Small intestine (tissue), 7 donors: ENCODE results near the gene CCR7. TPM values are rescaled to one million over a fixed set of nuclear protein-coding genes. Genes with fewer than 3 reads are reported as not detected.
"Not testable (repeated sequence)": the region's sequence is repeated elsewhere in the genome, so short reads cannot be mapped to it uniquely, and the experiment has no call there.

ENCODE experiments used
- DNase-seq, 2 donors: peaks; one replicate each; pipeline versions ENCODE4 v3.0.0 to v3.0.0-alpha.2; 2013
- FAIRE-seq: peaks from 2 replicates; lab custom pipeline; 2012; peaks lifted over from hg19 to GRCh38; lab: Jason Lieb, UNC
- H3K27ac ChIP-seq, 3 donors: one replicate each; pipeline ENCODE4 v1.5.1; 2013; ENCODE audit warnings: low read length in 2 of 3, mild to moderate bottlenecking in 2 of 3, control low read depth in 1 of 3, inconsistent platforms in 1 of 3, low read depth in 1 of 3, moderate library complexity in 1 of 3
- H3K27me3 ChIP-seq, 3 donors: one replicate each; pipeline ENCODE4 v1.6.1; 2013; ENCODE audit warnings: low read length in 3 of 3, inconsistent platforms in 1 of 3; ENCODE audit not compliant: control insufficient read depth in 3 of 3, insufficient read depth in 3 of 3
- H3K36me3 ChIP-seq, 3 donors: one replicate each; pipeline ENCODE4 v1.6.1; 2013; ENCODE audit warnings: low read length in 3 of 3, inconsistent platforms in 1 of 3, low read depth in 1 of 3, mild to moderate bottlenecking in 1 of 3, moderate library complexity in 1 of 3; ENCODE audit not compliant: control insufficient read depth in 3 of 3, insufficient read depth in 2 of 3
- H3K4me1 ChIP-seq, 3 donors: one replicate each; pipeline ENCODE4 v1.6.1; 2013; ENCODE audit warnings: low read length in 2 of 3, inconsistent platforms in 1 of 3, low read depth in 1 of 3, mild to moderate bottlenecking in 1 of 3, moderate library complexity in 1 of 3; ENCODE audit not compliant: control insufficient read depth in 3 of 3, insufficient read depth in 2 of 3
- H3K4me3 ChIP-seq, 3 donors: one replicate each; pipeline ENCODE4 v1.5.1; 2013; ENCODE audit warnings: low read length in 3 of 3, control low read depth in 1 of 3, inconsistent platforms in 1 of 3, low read depth in 1 of 3, mild to moderate bottlenecking in 1 of 3, moderate library complexity in 1 of 3
- H3K9me3 ChIP-seq, 2 donors: one replicate each; pipeline ENCODE4 v1.6.1; 2013; ENCODE audit warnings: low read depth in 1 of 2, low read length in 1 of 2; ENCODE audit not compliant: control insufficient read depth in 2 of 2, insufficient read depth in 1 of 2
- WGBS, 3 donors: extraction: QIAGEN DNeasy Blood & Tissue Kit; methylation state at CpG; one replicate each; pipeline ENCODE4 v1.1.7; 2013; 5-methylcytosine and 5-hydroxymethylcytosine counted together
- polyA plus RNA-seq, 4 donors: library from polyadenylated mRNA; stranded (reverse) in 3 of 4; unstranded in 1 of 4; fragments of 200-250 nt in 3 of 4; fragments of 120-200 nt in 1 of 4; gene quantifications; one replicate each; pipeline versions ENCODE4 v1.2.1 to v1.2.3, GENCODE V29; 2013
- donor health status: healthy with polysubstance abuse.
- donor health status: control.
- donor health status: control.
- donor health status: Bipolar disorder and iron deficiency.
- donor health status: healthy.

Gene CCR7
- polyA plus RNA-seq, 4 donors: 0.92 to 1.7 TPM; not detected in 2

DNA sequence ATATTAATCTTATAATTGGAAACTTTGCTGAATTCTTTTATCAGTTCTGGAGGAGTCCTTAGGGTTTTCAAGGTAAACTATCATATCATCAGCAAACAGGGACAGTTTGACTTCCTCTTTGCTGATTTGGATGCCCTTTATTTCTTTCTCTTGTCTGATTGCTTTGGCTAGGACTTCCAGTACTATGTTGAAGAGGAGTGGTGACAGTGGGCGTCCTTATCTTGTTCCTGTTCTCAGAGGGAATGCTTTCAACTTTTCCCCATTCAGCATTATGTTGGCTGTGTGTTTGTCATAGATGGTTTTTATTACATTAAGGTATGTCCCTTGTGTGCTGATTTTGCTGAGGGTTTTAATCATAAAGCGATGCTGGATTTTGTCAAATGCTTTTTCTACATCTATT, 19.7 kb upstream of the CCR7 start:
- FAIRE-seq, H3K27me3 ChIP-seq, H3K4me3 ChIP-seq, H3K4me1 ChIP-seq, DNase-seq, H3K36me3 ChIP-seq, H3K27ac ChIP-seq, H3K9me3 ChIP-seq: not testable (repeated sequence)
- WGBS, 3 donors: 65 to 85% (median 80%) methylated on average over 2 of the region's 2 CpGs

DNA sequence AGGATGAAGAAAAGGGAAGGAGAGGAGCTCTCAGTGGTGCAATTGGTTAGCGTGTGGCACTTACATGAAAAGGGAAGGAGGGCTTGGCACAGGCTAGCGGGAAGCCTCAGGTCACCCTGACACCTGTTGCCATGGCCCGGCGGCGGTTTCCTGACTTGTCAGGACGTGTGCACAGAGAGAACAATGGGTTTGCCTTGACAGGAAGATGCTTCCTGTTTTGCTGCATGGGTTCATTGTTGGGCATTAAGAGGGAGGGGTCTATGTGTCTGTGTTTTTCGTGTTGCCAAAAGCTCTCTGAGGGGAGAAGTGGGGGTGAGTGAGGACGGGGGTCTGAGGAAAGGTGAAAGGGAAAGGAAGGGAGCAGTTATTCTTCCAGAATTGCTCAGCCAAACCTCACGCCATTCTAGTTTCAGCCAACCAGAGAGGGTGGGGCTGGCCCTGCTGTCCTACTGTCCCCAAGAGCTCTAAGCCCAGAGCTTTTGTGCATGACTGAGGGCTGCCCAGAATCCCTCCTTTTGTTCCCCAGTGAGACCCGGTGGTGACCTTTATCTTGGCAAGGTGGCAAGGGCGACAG, 17.1 kb upstream of the CCR7 start:
- WGBS, 3 donors: 31 to 37% (median 33%) methylated on average over 11 of the region's 11 CpGs
- FAIRE-seq: no peak

DNA sequence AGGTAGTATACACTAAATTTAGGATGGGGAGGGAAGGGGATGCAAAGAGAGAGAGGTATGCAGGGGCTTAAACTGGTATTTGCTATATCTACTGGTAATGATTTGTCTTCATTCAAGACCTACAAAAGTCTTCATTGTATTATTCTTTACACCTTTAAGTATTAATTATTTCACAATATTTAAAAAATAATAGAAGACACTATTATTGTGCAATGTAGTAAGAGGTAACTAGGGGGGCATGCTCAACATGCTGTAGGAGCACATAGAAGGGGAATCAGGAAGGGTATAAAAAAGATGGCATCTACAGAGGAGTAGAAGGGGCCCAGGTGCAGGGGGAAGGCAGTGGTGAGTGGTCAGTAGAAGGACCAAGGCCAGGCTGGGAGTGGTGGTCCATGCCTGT, 14.9 kb upstream of the CCR7 start:
- no peak for FAIRE-seq

More for the DNA sequence above, 17.1 kb upstream of the CCR7 start:
- peaks cover 0 to 1% (median 0%) of the 10 kb centered on the region in 3 donors for H3K27me3 ChIP-seq
- H3K27ac ChIP-seq: peak overlapping the region in 1 of 3 donors; percentile 59
- no peaks in the 10 kb centered on the region for H3K36me3 ChIP-seq
- H3K4me1 ChIP-seq: no peaks in the 10 kb centered on the region
- H3K9me3 ChIP-seq: no peaks in the 10 kb centered on the region
- DNase-seq: peak in 1 of 2 donors; percentile 37
- no peak overlapping the region for H3K4me3 ChIP-seq

DNA sequence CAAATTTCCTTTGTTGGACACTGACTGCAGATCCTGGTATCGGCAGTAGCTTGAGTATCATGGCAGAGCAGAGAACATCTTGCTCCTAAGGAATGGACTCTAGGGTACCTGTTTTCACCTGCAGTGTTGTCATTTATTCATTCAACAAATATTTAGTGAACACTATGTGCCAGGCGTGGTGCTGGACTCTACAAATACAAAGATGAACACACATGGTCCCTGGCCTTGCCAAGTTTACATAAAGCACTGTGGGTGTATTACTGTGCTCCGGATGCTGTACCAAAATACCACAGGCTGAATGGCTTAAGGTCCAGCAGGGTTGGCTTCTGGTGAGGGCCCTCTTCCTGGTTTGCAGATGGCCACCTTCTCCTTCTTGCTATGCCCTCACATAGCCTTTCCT, 14.2 kb upstream of the CCR7 start:
- no peaks in the 10 kb centered on the region for H3K4me1 ChIP-seq
- no peak overlapping the region for H3K4me3 ChIP-seq
- FAIRE-seq (no peak), DNase-seq (no peak)
- H3K27me3 ChIP-seq: peaks cover 0 to 2% (median 0%) of the 10 kb centered on the region in 3 donors
- no peaks in the 10 kb centered on the region for H3K36me3 ChIP-seq
- H3K27ac ChIP-seq: no peak overlapping the region
- no peaks in the 10 kb centered on the region for H3K9me3 ChIP-seq
- WGBS, 3 donors: 88 to 96% (median 90%) methylated on average over 3 of the region's 3 CpGs

More for the DNA sequence above, 14.9 kb upstream of the CCR7 start:
- peaks cover 0 to 2% (median 0%) of the 10 kb centered on the region in 3 donors for H3K27me3 ChIP-seq
- H3K4me1 ChIP-seq: no peaks in the 10 kb centered on the region
- no peaks in the 10 kb centered on the region for H3K36me3 ChIP-seq
- no peaks in the 10 kb centered on the region for H3K9me3 ChIP-seq
- no peak for DNase-seq
- H3K4me3 ChIP-seq: no peak overlapping the region
- H3K27ac ChIP-seq: no peak overlapping the region

DNA sequence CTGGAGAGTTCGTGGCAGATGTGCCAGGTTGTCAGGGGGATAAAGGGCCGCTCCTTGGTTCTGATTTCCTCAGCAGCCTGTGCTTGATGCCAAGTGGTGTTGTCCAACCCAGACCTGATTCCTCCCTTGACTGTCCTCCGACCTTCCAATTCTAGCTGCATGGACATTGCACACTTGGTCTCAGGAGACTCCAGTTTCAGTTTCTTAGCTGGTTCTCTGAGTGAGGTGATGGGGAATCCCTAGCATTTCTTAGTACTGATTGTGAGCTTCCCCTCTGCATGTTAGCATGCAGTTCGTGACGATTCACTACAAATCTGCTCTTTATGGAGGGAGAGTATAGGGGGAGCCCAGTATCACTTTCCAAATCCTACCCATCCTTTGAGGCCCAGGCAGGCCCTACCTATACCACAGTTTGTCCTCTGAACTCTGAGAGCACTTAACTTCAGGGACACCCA, 12.4 kb upstream of the CCR7 start:
- Histone ChIP-seq H3K36me3 (no peaks in the 10 kb centered on the region), H3K4me3 (no peak overlapping the region), H3K9me3 (peaks cover 0 to 2% of the 10 kb centered on the region in 2 donors), H3K27ac (no peak overlapping the region), H3K27me3 (peaks cover 0 to 2% (median 0%) of the 10 kb centered on the region in 3 donors), H3K4me1 (no peaks in the 10 kb centered on the region)
- 75 to 82% (median 76%) methylated on average over 5 of the region's 5 CpGs for WGBS, 3 donors
- no peak for DNase-seq
- FAIRE-seq: no peak

DNA sequence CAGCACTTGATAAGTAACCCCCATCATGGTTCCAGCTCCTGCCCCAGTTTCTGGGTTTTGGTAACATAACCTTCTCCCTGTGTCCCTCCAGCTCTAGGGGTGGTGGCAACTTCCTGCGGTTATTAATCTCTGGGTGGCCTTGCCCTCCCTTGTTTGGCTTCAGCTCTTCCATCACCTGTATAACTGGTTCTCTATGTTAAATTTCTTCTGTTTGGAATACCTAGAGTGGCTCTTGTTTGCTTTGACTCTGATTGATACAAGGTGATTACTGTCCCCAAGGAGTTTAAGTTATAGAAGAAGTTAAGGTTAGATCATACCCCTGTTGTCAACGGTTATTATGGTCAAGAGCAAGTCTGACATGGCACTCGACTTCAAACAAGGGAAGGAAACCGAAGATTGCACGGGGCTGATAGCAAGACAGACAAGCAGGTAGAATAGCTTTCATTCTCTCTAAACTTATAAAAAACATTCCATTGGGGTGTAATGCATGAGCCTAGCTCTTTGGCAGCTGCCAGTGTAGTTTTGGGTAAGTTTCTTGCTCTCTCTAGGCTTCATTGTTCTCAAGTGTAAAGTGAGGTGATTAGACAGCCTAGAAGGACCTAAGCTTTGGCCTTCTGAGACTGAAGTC, 11.0 kb upstream of the CCR7 start:
- DNase-seq (no peak), FAIRE-seq (no peak)
- Histone ChIP-seq H3K27ac (no peak overlapping the region), H3K27me3 (peaks cover 0 to 2% (median 0%) of the 10 kb centered on the region in 3 donors), H3K4me3 (no peak overlapping the region), H3K9me3 (peaks cover 0 to 2% of the 10 kb centered on the region in 2 donors), H3K36me3 (no peaks in the 10 kb centered on the region), H3K4me1 (no peaks in the 10 kb centered on the region)
- 58 to 68% (median 58%) methylated on average over 5 of the region's 5 CpGs for WGBS, 3 donors

DNA sequence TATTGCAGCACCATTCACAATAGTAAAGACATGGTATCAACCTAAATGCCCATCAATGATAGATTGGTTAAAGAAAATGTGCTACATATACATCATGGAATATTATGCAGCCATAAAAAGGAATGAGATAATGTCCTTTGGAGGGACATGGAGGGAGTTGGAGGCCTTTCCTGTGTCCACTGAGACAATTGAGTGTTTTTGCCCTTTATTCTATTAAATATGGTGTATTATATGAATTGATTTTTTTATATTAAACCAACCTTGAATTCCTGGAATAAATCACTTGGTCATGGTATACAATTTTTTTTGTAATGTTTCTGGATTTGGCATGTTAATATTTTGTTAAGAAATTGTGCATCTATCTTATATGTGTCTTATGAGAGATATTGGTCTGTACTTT, 9.0 kb upstream of the CCR7 start:
- H3K36me3 ChIP-seq: no peaks in the 10 kb centered on the region
- H3K9me3 ChIP-seq: peaks cover 0 to 2% of the 10 kb centered on the region in 2 donors
- H3K4me3 ChIP-seq: no peak overlapping the region
- no peak overlapping the region for H3K27ac ChIP-seq
- peaks cover 0 to 5% (median 0%) of the 10 kb centered on the region in 3 donors for H3K27me3 ChIP-seq
- DNase-seq (no peak), FAIRE-seq (no peak)
- H3K4me1 ChIP-seq: no peaks in the 10 kb centered on the region

DNA sequence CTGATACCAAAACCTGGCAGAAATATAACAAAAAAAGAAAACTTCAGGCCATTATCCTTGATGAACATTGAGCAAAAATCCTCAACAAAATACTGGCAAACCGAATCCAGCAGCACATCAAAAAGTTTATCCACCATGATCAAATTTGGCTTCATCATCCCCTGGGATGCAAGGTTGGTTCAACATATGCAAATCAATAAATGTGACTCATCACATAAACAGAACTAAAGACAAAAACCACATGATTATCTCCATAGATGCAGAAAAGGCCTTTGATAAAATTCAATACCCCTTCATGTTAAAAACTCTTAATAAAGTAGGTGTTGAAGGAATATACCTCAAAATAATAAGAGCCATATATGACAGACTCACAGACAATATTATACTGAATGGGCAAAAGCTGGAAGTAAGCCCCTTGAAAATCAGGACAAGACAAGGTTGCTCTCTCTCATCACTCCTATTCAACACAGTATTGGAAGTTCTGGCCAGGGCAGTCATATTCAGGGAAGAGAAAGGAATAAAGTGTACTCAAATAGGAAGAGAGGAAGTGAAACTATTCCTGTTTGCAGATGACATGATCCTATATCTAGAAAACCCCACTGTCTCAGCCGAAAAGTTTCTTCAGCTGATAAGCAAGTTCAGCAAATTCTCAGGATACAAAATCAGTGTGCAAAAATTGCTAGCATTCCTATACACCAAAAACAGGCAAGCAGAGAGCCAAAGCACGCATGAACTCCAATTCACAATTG, 7.1 kb upstream of the CCR7 start:
- H3K4me1 ChIP-seq, H3K9me3 ChIP-seq, H3K27ac ChIP-seq, H3K4me3 ChIP-seq, H3K27me3 ChIP-seq, DNase-seq, H3K36me3 ChIP-seq, FAIRE-seq: not testable (repeated sequence)
- 71 to 84% (median 75%) methylated on average over 3 of the region's 3 CpGs for WGBS, 3 donors
